ENCODE results near the gene FUT3. TPM values are rescaled to one million over a fixed set of nuclear protein-coding genes. Genes with fewer than 3 reads are reported as not detected.

The FUT3 gene
- total RNA-seq, 2 donors from 2014 or later, result 260 to 272 TPM

GRCh38 chr19:5821521-5822180, 29.6 kb downstream of the FUT3 start:
- Histone ChIP-seq H3K4me1 (no peaks in the 10 kb centered on the region), H3K9me3 (no peaks in the 10 kb centered on the region), H3K36me3 (no peaks in the 10 kb centered on the region), H3K27ac (no peak overlapping the region), H3K9ac (ENCODE audit: low read depth in 2 of 2, low read length in 2 of 2) (no peak overlapping the region), H3K4me3 (no peak overlapping the region), H3K27me3 (no peaks in the 10 kb centered on the region)
- intact Hi-C loops (cut with DNase I), result loop anchor here (5.0 kb wide), 1 partner anchor 71 kb away; no protein-coding TSS in a partner anchor
- TF ChIP-seq CTCF (IDR thresholded peaks at IDR 0.05), result no peak
- no peak for DNase-seq

- H3K4me3 ChIP-seq, result no peak overlapping the region
- no peak overlapping the region for H3K9ac ChIP-seq (ENCODE audit: low read depth in 2 of 2, low read length in 2 of 2)
- intact Hi-C loops (cut with DNase I), result loop anchor here (5.0 kb wide), 1 partner anchor 72 kb away; no protein-coding TSS in a partner anchor
- no peak for DNase-seq
- TF ChIP-seq CTCF (IDR thresholded peaks at IDR 0.05), result no peak
- H3K4me1 ChIP-seq, result no peaks in the 10 kb centered on the region
- H3K36me3 ChIP-seq, result no peaks in the 10 kb centered on the region
- no peak overlapping the region for H3K27ac ChIP-seq
- no peaks in the 10 kb centered on the region for H3K27me3 ChIP-seq
- H3K9me3 ChIP-seq, result no peaks in the 10 kb centered on the region
Measured at GRCh38 chr19:5820785-5821184, 30.5 kb downstream of the FUT3 start.

- intact Hi-C loops (cut with DNase I), result no loop called here
- H3K9me3 ChIP-seq, result no peaks in the 10 kb centered on the region
- no peak for DNase-seq
Measured at GRCh38 chr19:5818594-5818993, 32.7 kb downstream of the FUT3 start.

GRCh38 chr19:5817218-5817617, 34.0 kb downstream of the FUT3 start:
- DNase-seq, result no peak
- H3K27me3 ChIP-seq, result no peaks in the 10 kb centered on the region
- no peak overlapping the region for H3K4me3 ChIP-seq
- H3K9me3 ChIP-seq, result no peaks in the 10 kb centered on the region
- no peaks in the 10 kb centered on the region for H3K36me3 ChIP-seq
- intact Hi-C loops (cut with DNase I), result no loop called here
- no peak overlapping the region for H3K27ac ChIP-seq
- no peaks in the 10 kb centered on the region for H3K4me1 ChIP-seq
- H3K9ac ChIP-seq (ENCODE audit: low read depth in 2 of 2, low read length in 2 of 2), result no peak overlapping the region
- TF ChIP-seq CTCF (IDR thresholded peaks at IDR 0.05), result no peak

More at GRCh38 chr19:5818594-5818993, 32.7 kb downstream of the FUT3 start:
- no peaks in the 10 kb centered on the region for H3K36me3 ChIP-seq
- H3K27ac ChIP-seq, result no peak overlapping the region
- no peaks in the 10 kb centered on the region for H3K4me1 ChIP-seq
- no peak for TF ChIP-seq CTCF (IDR thresholded peaks at IDR 0.05)
- H3K9ac ChIP-seq (ENCODE audit: low read depth in 2 of 2, low read length in 2 of 2), result no peak overlapping the region
- H3K4me3 ChIP-seq, result no peak overlapping the region
- H3K27me3 ChIP-seq, result no peaks in the 10 kb centered on the region

- TF ChIP-seq CTCF (IDR thresholded peaks at IDR 0.05), result no peak
- H3K9me3 ChIP-seq, result no peaks in the 10 kb centered on the region
- no peaks in the 10 kb centered on the region for H3K27me3 ChIP-seq
- no peak for DNase-seq
- no peaks in the 10 kb centered on the region for H3K36me3 ChIP-seq
- no peak overlapping the region for H3K9ac ChIP-seq (ENCODE audit: low read depth in 2 of 2, low read length in 2 of 2)
- no peak overlapping the region for H3K4me3 ChIP-seq
- no peak overlapping the region for H3K27ac ChIP-seq
- intact Hi-C loops (cut with DNase I), result no loop called here
- H3K4me1 ChIP-seq, result no peaks in the 10 kb centered on the region
Measured at GRCh38 chr19:5814852-5815246, 36.4 kb downstream of the FUT3 start.

All from colonic mucosa (tissue), 4 donors.